GM12874 (cell line): ENCODE measurements around the gene CDK10.
A peak's percentile ranks its signal among the peaks of the same experiment; 100 is the strongest.

Source experiments
- TF ChIP-seq, protein P1 (sequence below): IDR thresholded peaks from 2 replicates; pipeline ENCODE4 v1.5.1; 2011; ENCODE audit warnings: low read depth, mild to moderate bottlenecking, control low read depth, low read length, moderate library complexity; ENCODE audit not compliant: insufficient read depth

Gene CDK10

GRCh38 chr16:89700649-89701424, 14.3 kb downstream of the CDK10 start:
- TF ChIP-seq, protein P1, sequence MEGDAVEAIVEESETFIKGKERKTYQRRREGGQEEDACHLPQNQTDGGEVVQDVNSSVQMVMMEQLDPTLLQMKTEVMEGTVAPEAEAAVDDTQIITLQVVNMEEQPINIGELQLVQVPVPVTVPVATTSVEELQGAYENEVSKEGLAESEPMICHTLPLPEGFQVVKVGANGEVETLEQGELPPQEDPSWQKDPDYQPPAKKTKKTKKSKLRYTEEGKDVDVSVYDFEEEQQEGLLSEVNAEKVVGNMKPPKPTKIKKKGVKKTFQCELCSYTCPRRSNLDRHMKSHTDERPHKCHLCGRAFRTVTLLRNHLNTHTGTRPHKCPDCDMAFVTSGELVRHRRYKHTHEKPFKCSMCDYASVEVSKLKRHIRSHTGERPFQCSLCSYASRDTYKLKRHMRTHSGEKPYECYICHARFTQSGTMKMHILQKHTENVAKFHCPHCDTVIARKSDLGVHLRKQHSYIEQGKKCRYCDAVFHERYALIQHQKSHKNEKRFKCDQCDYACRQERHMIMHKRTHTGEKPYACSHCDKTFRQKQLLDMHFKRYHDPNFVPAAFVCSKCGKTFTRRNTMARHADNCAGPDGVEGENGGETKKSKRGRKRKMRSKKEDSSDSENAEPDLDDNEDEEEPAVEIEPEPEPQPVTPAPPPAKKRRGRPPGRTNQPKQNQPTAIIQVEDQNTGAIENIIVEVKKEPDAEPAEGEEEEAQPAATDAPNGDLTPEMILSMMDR, result peak; percentile 69

GRCh38 chr16:89701425-89702406, 15.2 kb downstream of the CDK10 start, which contains the start of gene SPATA2L:
Gene SPATA2L (minus strand): TSS chr16:89701705. CDS start chr16:89701232, 473 bp downstream.
- TF ChIP-seq, protein P1, result peak; percentile 40

- TF ChIP-seq, protein P1, result no peak
Observed at GRCh38 chr16:89704281-89704680, 17.8 kb downstream of the CDK10 start.

DNA sequence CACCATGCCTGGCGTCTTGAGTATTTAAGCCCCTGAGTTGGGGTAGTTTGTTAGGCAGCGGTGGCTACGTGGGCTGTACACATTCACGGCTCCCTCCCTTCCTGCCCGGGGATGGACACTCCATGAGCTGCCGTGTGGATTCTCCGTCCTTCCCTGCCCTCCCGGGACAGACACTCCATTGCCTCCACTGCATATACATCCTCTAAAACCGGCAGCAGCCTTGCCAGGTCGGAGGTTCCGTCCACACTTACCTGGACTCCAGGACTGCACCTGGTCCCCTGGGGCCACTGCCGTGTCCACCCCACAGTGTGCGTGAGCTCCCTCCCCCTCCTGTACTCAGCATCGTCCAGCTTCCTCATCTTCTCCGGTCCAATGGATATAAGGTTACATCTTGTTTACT, 18.5 kb downstream of the CDK10 start:
- TF ChIP-seq, protein P1, result no peak

DNA sequence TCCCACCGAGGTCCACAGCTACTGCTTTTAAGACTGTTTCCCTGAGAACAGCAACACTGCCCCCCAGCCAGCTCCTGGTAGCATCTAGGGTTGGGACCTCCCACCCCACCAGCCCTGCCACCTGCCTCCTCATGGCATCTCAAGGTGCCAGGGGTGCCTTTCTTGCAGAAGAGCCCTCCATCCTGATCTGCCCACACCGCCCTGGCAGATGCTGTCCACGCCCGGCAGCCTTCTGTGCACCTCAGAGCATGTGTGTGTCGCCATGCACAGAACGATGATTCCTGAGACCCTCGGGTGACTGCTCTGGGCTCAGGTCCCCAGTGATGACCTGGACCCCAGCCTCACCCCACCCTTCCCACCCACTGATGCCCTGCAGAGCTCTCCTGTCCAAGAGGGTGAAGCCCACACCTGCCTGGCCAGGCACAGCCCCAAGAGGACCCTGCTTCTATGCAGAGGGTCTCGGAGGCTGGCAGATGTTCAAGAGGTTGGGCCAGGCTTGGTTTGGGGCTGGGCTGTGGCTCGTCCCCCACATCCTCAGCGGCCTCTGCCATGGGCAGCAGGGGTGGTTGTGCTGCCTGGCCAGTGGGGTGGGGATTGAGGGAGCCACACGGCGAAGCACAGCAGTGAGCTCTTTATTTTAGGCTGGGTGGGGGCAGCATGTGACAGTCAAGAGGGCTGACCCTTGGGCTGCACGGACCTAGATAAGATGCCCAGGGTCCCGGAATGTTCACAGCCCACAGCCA, 20.2 kb downstream of the CDK10 start:
- TF ChIP-seq, protein P1, result no peak

GRCh38 chr16:89707695-89708094, 21.2 kb downstream of the CDK10 start:
- TF ChIP-seq, protein P1, result no peak

GRCh38 chr16:89708481-89708931, 22.0 kb downstream of the CDK10 start:
- TF ChIP-seq, protein P1, result no peak
